GM18526 (cell line): ENCODE results near the gene USP34.

Source experiments
- POLR2A ChIP-seq: IDR thresholded peaks from 3 replicates; pipeline ENCODE4 v1.6.1; 2011; ENCODE audit not compliant: insufficient read length; ENCODE audit errors: extremely low read depth

Gene USP34

DNA sequence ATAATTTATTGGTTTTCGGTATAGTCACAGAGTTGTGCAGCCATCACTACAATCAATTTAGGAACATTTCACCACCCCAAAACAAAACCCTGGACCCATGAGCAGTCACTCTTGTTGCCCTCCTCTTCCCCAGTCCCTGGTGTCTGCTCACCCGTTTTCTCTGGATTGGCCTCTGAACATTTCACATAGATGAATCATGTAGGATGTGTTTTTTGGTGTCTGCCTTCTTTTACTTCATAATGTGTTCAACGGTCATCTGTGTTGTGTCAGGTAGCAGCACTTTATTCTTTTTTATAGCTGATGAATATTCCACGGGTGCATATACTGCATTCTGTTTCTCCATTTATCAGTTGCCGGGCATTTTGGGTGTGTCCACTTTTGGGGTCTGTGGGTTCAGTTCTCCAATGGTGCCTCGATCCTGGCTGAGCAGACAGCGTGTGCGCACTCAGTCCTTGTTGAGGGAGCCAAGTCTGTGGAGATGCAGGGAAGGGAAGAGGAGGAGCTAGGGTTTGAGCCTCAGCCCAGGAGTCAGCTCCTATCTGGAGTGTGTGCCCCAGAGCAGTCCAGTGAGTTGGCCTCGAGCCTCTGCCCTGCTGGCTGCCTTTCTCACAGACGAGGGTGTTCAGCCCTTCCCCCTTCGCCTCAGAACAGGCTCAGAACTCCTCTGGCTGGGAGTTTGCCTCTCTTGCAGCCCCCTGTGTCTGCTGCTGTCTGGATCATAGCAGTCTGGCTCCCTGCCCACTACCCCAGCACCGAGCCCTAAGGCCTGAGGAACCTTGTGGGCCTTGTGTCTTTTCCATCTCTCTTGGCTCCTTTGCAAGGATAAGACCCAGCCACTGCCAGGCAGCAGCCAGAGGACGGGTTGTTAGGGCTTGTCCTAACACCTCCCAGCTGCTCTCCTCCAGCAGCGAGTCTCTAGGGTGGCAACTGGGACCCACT is 290.9 kb downstream of the USP34 start:
- TF ChIP-seq POLR2A: no peak

DNA sequence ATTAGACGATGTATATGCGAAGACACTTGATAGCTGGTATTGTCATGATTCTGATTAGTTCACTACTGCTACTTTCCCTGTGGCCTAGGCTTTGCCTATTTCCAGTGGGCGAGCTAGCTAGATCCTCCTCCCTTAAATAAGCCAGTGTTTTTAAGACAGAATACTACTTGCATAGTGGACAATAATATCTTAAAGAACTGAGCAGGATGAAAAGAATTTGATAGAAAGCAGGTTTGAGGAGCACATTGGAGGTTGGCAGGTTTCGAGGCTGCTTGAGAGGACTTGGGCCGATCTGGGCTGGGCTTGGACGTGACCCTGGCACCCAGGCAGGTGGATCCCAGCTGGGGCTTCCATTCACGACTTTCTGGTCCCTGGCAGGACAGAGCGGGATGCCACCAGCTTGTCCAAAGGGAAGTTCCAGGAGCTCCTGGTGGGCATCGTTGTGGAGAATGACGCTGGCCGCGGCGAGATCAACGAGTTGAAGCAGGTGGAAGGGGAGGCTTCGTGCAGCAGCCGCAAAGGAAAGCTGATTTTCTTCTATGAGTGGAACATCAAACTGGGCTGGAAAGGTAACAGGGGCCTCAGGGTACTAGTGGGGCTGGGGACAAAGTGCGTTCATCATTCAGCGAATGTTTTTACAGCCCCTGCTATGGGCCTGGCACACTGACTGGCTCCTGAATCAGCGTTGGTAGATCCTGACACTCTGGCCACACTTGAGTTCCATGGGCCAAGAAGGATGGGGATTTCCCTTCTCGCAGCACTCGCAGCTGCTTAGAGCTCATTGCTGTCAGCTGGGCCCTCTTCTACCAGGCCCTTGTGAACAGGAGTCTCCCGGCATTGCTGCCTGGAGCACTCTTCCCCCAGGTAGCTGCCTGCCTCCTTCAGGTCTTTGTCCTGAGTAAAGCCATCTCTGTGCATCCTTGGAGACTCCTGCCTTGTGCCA is 292.0 kb downstream of the USP34 start:
- no peak for TF ChIP-seq POLR2A

DNA sequence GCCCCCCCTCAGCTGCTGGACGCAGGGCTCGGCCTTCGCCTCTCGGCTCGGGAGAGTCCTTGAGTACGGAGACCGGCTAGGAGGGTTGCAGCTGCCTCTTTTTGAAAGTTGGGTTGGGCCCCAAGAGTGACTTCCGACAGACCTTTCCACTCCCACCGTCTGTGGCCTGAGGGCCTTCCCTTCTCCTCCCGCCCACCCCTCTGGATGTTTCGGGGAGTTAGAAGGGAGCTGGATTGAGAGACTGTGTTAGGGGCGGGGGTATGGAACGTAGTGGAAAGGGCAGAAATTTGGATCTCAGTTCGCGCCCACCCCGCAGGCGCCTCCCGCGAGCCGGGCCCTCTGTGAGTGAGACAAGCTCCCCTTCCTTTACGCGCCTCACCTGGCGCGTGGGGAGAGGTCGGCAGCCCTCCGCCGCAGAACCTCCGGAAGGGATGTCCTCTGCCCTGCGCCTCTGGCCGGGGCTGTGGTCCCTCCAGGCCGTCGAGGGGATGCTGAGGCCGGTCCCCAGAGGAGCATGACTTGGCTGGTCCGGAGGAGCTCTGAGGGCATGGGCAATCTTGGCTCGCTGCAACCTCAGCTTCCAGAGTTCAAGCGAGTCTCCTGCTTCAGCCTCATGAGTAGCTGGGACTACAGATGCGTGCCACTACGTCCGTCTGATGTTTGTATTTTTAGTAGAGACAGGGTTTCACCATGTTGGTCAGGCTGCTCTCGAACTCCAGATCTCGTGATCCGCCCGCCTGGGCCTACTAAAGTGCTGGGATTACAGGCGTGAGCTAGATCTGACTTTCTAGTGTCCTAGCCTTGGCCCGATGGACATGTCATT is 292.9 kb downstream of the USP34 start:
- TF ChIP-seq POLR2A: no peak

DNA sequence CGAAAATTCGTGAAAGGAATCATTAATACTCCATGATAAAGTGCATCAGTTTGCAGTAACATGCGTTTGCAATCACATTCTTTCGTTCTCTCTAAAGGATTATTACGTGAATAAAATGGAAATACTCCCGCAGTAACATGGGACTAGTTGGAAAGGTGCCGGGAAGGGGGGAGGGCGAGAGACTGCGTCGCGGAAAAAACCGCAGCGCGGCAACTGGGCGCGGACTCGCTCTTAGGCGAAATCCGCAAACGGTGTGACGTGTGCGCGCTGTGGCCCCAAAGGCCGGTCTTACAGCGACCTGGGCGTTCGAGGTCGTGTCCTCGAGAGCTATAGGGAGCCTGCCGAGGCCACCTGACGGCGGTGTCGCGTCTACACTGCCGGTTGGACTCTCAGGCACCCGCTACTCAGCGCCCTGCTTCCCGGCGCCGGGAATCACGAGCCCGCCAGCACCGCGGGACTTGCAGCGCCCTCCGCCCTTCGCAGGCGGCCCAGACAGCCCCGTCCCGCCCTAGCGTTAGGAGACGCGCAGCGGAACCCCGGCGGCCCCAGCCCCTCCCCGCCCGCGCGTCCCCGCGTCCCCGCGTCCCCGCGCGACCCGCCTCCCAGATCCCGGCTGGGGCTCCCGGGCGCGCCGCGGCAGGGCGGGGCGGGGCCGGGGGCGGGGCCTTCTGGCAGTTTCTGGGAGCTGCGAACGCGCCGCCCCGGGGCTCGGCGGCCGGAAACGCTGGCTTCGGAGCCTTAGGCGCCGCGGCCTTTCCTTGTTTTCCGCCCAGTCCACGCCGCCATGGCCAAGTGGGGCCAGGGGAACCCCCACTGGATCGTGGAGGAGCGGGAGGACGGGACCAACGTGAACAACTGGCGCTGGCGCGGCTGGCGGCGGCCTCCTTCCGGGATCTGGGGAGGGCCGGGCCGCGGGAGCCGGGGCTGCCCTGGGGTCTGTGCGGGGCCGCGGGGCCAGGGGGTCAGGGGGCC is 293.8 kb downstream of the USP34 start:
- peak; percentile 89 for TF ChIP-seq POLR2A

DNA sequence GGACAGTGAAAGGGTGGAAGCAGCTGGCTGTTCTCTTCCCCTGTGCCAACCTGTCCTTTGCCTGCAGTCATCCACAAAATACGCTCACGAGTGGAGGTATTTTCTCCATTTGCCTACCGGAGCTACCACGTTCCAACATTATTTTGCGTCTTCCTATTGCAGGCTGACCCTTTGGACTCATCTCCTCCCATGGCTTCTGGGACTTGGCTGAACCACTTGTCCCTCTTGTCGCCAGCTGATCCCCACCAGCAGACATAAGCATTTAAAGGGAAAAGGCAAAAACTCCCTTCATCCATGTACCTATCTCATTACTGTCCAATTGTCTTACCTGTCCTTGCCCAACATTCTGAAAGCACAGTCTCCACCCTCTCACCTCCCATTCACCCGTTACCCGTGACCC is 295.9 kb downstream of the USP34 start:
- no peak for TF ChIP-seq POLR2A

DNA sequence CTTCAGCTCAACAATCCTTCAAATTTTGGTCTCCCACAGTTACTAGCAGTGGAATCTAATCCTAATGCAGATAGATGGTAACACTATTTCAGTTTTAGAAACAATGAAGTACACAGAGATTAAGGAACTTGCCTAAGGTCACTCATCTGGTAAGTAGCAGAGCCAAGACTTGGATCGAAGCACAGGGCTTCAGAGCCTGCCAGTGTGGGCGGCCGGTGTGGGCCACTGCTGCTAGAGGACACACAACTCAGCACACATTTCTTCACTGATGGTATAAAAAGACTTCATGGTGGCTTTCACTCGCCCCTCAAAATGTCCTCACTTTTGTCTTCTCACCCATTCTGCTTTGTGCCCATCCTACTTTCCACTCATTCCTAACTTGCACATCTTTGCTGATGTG is 297.8 kb downstream of the USP34 start:
- TF ChIP-seq POLR2A: no peak

DNA sequence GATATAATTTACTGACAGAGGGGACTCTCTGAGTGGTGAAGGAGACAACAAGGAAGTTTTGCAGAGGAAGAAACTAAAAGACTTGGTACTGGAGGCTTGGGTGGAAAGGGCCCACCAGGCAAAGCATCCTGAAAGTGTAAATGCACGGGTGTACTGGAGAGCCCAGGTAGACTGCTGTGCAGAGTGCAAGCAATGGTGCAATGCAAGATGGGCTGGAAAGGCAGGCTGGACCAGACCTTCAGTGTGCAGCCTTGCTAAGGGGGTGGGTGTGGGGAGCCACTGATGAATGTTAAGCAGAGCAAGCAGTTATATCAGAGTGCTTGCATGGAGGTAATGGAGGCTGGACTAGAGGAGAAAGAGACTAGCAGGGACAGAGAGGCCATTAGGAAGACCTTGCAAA is 298.2 kb downstream of the USP34 start:
- no peak for TF ChIP-seq POLR2A

DNA sequence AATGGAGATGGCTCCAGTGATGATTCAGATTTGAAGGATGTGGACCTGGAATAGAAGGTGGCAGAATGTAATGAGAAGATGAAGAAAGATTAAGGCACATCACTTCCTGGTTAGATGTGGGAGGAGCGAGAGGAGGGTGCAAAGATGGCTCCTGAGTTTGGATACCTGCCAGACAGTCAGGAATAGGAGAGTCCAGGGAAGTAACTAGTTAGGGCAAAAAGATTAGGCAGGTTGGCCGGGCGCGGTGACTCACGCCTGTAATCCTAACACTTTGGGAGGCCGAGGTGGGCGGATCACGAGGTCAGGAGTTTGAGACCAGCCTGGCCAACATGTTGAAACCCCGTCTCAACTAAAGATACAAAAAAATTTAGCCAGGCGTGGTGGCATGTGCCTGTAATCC is 303.3 kb downstream of the USP34 start:
- TF ChIP-seq POLR2A: no peak

DNA sequence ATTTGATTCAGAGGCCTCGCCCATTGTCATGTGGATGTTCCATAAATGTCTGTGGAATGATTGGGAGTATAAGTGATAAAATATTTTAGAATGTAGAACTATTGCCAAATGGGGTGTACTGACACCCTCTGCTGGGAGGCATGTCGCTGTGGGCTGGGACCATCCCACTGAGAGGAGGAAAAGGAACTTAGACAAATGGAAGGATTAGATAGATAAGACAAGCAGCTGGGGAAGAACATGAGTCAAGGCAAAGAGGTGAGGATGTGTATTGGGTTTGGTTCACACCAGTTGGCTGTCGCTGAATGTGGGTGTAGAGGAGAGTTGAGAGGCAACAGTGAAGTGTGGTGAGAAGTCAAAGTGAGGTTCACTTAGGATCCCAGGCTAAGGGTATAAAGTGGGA is 304.9 kb downstream of the USP34 start:
- no peak for TF ChIP-seq POLR2A

DNA sequence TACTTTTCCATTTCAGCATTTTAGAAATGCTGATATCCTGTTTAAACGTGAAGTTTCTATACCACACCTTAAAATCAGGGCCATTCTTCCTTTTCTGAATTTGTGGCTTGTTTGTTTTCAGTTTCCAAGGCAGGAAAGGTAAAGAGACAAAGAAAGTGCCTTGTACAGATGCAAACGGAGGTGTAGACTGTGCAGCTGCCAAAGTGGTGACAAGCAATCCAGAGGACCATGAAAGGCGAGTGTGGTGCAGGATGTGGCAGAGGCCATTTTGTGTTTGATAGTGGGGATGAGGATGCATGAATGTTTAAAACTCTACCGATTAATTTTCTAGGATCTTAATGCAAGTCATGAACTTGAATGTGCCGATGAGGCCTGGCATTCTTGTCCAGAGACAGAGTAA is 308.2 kb downstream of the USP34 start:
- TF ChIP-seq POLR2A: no peak

DNA sequence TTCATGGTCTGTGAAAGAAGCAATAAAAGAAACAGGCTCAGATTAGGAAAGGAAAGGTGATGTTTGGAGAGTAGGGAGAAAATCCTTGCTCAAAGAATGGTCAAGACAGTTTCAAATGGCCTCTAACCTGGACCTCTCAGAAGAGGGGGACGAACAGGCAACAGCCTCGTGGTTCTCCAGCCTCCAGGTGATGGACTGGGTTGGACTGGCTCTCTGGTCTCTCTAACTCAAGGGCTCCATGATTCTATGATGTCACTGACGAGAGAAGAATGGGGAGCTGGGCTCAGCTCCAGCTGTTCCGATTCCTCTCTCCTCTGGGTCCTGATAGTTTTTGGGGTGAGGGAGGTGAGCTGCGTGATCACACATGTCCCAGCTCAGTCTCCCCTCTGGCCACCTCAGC is 309.0 kb downstream of the USP34 start, which contains the start of gene C2orf74:
Gene C2orf74 (plus strand): TSS at position 301 of the 400 bp plus-strand sequence. CDS start 327 bp downstream, outside the sequence.
- no peak for TF ChIP-seq POLR2A

DNA sequence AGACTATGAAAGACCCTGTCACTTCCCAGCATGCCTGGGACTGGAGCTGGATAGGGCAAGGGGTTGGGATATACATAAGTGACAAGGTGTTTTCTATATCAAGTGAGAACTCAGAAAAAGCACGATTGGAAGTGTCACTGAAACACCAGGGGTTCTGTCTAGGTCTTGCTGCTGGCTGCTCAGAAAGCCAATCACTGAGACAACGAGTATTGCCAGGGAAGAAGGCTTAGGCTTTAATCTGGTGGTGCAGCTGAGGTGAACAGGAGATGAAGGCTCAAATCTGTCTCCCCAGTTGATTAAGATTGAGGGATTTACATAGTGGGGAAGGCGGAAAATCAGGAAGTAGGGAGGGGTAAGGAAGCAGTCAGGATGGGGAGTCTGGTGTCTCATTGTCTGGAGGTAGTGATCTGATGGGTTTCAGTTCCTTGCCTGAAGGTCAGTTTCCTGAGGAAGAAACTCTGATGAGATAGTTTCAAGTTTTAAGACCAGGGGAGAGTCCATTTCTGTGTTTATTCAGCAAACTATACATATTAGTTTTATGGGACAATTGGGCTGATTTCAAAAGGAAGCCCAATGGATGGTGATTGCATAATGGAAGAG is 312.4 kb downstream of the USP34 start:
- TF ChIP-seq POLR2A: no peak

DNA sequence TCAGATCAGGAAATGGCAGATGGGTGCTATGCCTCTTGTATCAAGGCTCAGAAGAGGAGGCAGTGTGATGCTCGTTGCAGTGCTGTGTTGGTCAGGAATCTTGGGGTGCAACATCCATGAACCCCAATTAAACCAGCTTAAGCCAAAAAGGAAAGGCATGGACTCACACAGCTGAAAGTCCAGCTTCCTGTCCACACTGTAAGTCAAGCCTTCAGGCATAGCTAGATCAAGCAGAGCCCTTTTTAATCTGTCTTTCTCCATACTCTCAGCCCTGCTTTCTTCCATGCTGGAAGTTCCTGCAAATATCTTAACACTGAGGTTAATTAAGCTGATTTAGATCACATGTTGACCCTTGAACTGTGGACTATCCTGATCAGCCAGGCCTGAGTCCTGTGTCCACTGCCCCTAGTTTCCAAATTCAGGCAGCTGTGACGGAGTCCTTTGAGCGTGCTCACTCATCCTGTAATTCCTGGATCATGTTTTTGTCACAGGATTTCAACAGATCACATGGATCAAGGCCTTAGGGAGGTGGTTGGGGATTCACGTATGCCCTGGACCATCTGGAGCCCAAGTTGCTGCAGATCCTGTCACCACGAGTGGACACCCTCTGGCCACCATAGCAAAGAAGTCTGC is 313.4 kb downstream of the USP34 start:
- no peak for TF ChIP-seq POLR2A
